Endodermal cell (in vitro differentiated cells): ENCODE measurements around the gene C17orf50. TPM values are rescaled to one million over a fixed set of nuclear protein-coding genes. Genes with fewer than 3 reads are reported as not detected.

ENCODE experiments used
- DNase-seq: peaks from one replicate; pipeline ENCODE4 v3.0.0-alpha.2; 2017
- H3K27ac ChIP-seq: 2 replicates; pipeline ENCODE4 v1.5.1; 2013; ENCODE audit warnings: mild to moderate bottlenecking, low read depth, low read length, moderate library complexity
- H3K27me3 ChIP-seq: 2 replicates; pipeline ENCODE4 v1.6.1; 2013; ENCODE audit warnings: mild to moderate bottlenecking, low read length, moderate library complexity; ENCODE audit not compliant: insufficient read depth, control insufficient read depth, poor library complexity, severe bottlenecking
- H3K36me3 ChIP-seq: 2 replicates; pipeline ENCODE4 v1.7.0; 2013; ENCODE audit warnings: mild to moderate bottlenecking, low read length, moderate library complexity; ENCODE audit not compliant: control insufficient read depth, insufficient read depth
- H3K4me1 ChIP-seq: one replicate; pipeline ENCODE4 v1.7.0; 2013; ENCODE audit warnings: low read length; ENCODE audit not compliant: control insufficient read depth, insufficient read depth
- H3K4me3 ChIP-seq: 2 replicates; pipeline ENCODE4 v1.5.1; 2013; ENCODE audit warnings: mild to moderate bottlenecking, low read length, moderate library complexity
- H3K9ac ChIP-seq: 2 replicates; pipeline ENCODE4 v1.6.1; 2013; ENCODE audit warnings: mild to moderate bottlenecking, low read length, moderate library complexity; ENCODE audit not compliant: poor library complexity, severe bottlenecking; ENCODE audit errors: extremely low read depth
- H3K9me3 ChIP-seq: 2 replicates; pipeline ENCODE4 v1.6.1; 2013; ENCODE audit warnings: mild to moderate bottlenecking, low read length, moderate library complexity; ENCODE audit not compliant: control insufficient read depth
- H3K27ac Mint-ChIP-seq: 2 replicates; pipeline ENCODE4 v1.8.0; 2020; ENCODE audit warnings: mixed read lengths
- H3K27me3 Mint-ChIP-seq: 2 replicates; pipeline ENCODE4 v1.8.0; 2021; ENCODE audit warnings: mild to moderate bottlenecking, mixed read lengths; ENCODE audit not compliant: insufficient read depth
- H3K36me3 Mint-ChIP-seq: 2 replicates; pipeline ENCODE4 v1.8.0; 2020; ENCODE audit warnings: low read depth, mixed read lengths
- H3K4me1 Mint-ChIP-seq: 2 replicates; pipeline ENCODE4 v1.8.0; 2020; ENCODE audit warnings: mixed read lengths
- H3K4me3 Mint-ChIP-seq: 2 replicates; pipeline ENCODE4 v1.8.0; 2020; ENCODE audit warnings: mild to moderate bottlenecking, moderate library complexity, mixed read lengths
- H3K9me3 Mint-ChIP-seq: 2 replicates; pipeline ENCODE4 v1.8.0; 2020; ENCODE audit warnings: mild to moderate bottlenecking, mixed read lengths
- WGBS, 2 experiments: methylation state at CpG; one replicate each; pipeline versions ENCODE4 v1.1.5 to v1.1.7; 2013; ENCODE audit warnings: missing lambda C conversion rate in 2 of 2, mixed read lengths in 1 of 2; ENCODE audit not compliant: insufficient coverage in 1 of 2, insufficient read length in 1 of 2; 5-methylcytosine and 5-hydroxymethylcytosine counted together
- total RNA-seq, 2 donors: library from RNA; stranded (reverse); fragmentation: NEBNext Ultra II Directional in 1 of 2; extraction: Animal tissue kit (Norgen Biotek cat#: 25700) in 1 of 2; gene quantifications; 2 replicates in 1 of 2; 3 replicates in 1 of 2; pipeline ENCODE4 v1.2.1, GENCODE V29; 2021
- TF ChIP-seq, protein P1 (sequence below): fragments of 200-600 bp; sonication (generic); conservative IDR thresholded peaks from 2 replicates; pipeline ENCODE4 v1.5.0; 2021; ENCODE audit warnings: antibody characterized with exemption, mild to moderate bottlenecking

The C17orf50 gene
- total RNA-seq, 2 donors from 2014 or later = not detected

DNA sequence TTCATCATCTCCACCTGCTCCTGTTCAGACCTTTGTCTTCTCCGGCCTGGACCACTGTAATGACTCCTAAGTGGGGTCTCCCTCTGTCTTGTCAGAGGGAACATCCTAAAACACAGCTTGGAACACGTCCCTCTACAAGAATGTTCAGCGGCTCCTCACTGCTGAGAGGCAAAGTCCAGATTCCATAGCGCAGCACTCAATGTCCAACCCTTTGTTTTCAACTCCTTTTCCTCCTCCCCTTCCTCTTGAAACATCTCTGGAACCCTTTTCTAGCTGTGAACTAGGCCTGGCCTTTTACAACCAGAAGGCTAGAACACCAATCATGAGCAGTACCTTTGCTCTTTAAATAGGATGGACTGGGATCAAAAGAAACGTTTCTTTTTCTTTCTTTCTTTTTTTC, 914 bp downstream of the C17orf50 start:
- H3K27ac Mint-ChIP-seq = no peak overlapping the region
- H3K36me3 Mint-ChIP-seq = no peaks in the 10 kb centered on the region
- H3K4me3 Mint-ChIP-seq = no peak overlapping the region
- WGBS, 2 experiments = 90 to 91% methylated on average over 5 of the region's 5 CpGs
- no peaks in the 10 kb centered on the region for H3K9me3 Mint-ChIP-seq
- peaks cover 6% of the 10 kb centered on the region for H3K4me1 Mint-ChIP-seq
- Histone ChIP-seq H3K9ac (no peak overlapping the region), H3K27me3 (no peaks in the 10 kb centered on the region), H3K27ac (no peak overlapping the region), H3K9me3 (no peaks in the 10 kb centered on the region), H3K36me3 (no peaks in the 10 kb centered on the region), H3K4me1 (no peaks in the 10 kb centered on the region), H3K4me3 (no peak overlapping the region)
- no peak for DNase-seq
- TF ChIP-seq, protein P1, sequence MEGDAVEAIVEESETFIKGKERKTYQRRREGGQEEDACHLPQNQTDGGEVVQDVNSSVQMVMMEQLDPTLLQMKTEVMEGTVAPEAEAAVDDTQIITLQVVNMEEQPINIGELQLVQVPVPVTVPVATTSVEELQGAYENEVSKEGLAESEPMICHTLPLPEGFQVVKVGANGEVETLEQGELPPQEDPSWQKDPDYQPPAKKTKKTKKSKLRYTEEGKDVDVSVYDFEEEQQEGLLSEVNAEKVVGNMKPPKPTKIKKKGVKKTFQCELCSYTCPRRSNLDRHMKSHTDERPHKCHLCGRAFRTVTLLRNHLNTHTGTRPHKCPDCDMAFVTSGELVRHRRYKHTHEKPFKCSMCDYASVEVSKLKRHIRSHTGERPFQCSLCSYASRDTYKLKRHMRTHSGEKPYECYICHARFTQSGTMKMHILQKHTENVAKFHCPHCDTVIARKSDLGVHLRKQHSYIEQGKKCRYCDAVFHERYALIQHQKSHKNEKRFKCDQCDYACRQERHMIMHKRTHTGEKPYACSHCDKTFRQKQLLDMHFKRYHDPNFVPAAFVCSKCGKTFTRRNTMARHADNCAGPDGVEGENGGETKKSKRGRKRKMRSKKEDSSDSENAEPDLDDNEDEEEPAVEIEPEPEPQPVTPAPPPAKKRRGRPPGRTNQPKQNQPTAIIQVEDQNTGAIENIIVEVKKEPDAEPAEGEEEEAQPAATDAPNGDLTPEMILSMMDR = no peak
- H3K27me3 Mint-ChIP-seq = peaks cover 17% of the 10 kb centered on the region

DNA sequence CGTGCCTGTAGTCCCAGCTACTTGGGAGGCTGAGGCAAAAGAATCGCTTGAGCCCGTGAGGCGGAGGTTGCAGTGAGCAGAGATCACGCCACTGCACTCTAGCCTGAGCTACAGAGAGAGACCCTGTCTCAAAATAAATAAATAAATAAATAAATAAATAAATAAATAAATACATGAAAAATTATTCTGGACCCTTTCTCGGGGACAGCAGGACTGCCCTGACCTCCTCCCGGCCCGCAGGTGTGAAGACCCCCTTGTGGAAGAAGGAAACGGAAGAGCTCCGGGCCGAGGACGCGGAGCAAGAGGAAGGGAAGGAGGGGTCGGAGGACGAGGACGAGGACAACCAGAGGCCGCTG, 3.1 kb downstream of the C17orf50 start:
- no peak overlapping the region for H3K4me3 ChIP-seq
- H3K4me3 Mint-ChIP-seq = peak overlapping the region; percentile 68
- 36 to 39% methylated on average over 11 to 16 of the region's 17 CpGs for WGBS, 2 experiments

DNA sequence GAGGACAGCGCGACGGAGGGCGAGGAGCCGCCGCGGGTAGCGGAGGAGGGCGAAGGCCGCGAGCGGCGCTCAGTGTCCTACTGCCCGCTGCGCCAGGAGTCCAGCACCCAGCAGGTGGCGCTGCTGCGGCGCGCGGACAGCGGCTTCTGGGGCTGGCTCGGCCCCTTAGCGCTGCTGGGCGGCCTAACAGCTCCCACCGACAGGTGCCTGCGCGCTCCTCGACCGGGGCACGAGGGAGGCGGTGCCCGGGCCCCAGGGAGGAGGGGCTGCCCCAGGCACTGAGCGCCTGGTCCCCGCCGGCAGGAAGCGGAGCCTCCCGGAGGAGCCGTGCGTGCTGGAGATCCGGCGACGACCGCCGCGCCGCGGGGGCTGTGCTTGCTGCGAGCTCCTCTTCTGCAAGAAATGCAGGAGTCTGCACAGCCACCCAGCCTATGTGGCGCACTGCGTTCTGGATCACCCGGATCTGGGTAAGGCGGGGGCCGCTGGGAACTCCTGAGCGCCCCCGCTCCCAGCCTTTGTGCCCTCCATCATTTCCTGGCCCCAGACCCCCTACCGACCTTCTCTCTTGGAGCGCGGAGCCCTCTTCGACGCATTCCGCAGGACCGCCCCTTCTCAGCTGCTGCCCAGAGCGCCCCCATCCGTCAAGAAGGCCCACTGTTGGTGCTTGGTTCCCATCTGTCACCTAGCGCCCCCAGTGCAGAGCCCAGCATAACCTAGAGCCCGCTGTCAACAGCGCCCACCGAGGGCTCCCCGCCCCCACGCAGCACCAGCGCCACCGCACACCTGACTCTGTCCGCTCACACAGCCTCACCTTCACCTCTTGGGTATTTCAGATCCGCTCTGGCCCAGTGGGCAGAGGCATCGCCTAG, 3.7 kb downstream of the C17orf50 start:
- H3K27ac Mint-ChIP-seq = no peak overlapping the region

More for the DNA sequence above, 3.1 kb downstream of the C17orf50 start:
- Mint-ChIP-seq H3K36me3 (no peaks in the 10 kb centered on the region), H3K27me3 (peaks cover 29% of the 10 kb centered on the region), H3K27ac (no peak overlapping the region), H3K9me3 (no peaks in the 10 kb centered on the region), H3K4me1 (peaks cover 6% of the 10 kb centered on the region)
- no peaks in the 10 kb centered on the region for H3K9me3 ChIP-seq
- no peak for DNase-seq
- H3K9ac ChIP-seq = no peak overlapping the region
- no peak overlapping the region for H3K27ac ChIP-seq
- no peaks in the 10 kb centered on the region for H3K36me3 ChIP-seq
- H3K27me3 ChIP-seq = no peaks in the 10 kb centered on the region
- TF ChIP-seq, protein P1 = no peak
- H3K4me1 ChIP-seq = no peaks in the 10 kb centered on the region

More for the DNA sequence above, 3.7 kb downstream of the C17orf50 start:
- Histone ChIP-seq H3K4me3 (peak overlapping the region; percentile 76), H3K27ac (no peak overlapping the region), H3K36me3 (no peaks in the 10 kb centered on the region), H3K9me3 (no peaks in the 10 kb centered on the region), H3K4me1 (no peaks in the 10 kb centered on the region), H3K27me3 (no peaks in the 10 kb centered on the region), H3K9ac (no peak overlapping the region)
- Mint-ChIP-seq H3K27me3 (peaks cover 32% of the 10 kb centered on the region), H3K9me3 (no peaks in the 10 kb centered on the region), H3K36me3 (no peaks in the 10 kb centered on the region), H3K4me3 (peak overlapping the region; percentile 68), H3K4me1 (peaks cover 6% of the 10 kb centered on the region)
- WGBS, 2 experiments = 9 to 14% methylated on average over 28 to 75 of the region's 75 CpGs
- TF ChIP-seq, protein P1 = peak; percentile 88
- DNase-seq = peak; percentile 99
